Duodenal mucosa (tissue), 2 donors: ENCODE measurements around the gene CRYGA.

Experiments used
- H3K27ac ChIP-seq: one replicate; pipeline ENCODE4 v1.7.0; 2013; ENCODE audit warnings: low read depth, low read length
- H3K27me3 ChIP-seq, 2 donors: one replicate each; pipeline ENCODE4 v1.7.0; 2013; ENCODE audit warnings: low read length in 2 of 2, control low read depth in 1 of 2; ENCODE audit not compliant: insufficient read depth in 2 of 2, control insufficient read depth in 1 of 2
- H3K36me3 ChIP-seq, 2 donors: one replicate each; pipeline ENCODE4 v1.7.0; 2013; ENCODE audit warnings: low read length in 2 of 2, control low read depth in 1 of 2; ENCODE audit not compliant: insufficient read depth in 2 of 2, control insufficient read depth in 1 of 2
- H3K4me1 ChIP-seq, 2 donors: one replicate each; pipeline ENCODE4 v1.7.0; 2013; ENCODE audit warnings: low read length in 2 of 2, control low read depth in 1 of 2; ENCODE audit not compliant: insufficient read depth in 2 of 2, control insufficient read depth in 1 of 2
- H3K4me3 ChIP-seq, 2 donors: one replicate each; pipeline ENCODE4 v1.7.0; 2013; ENCODE audit warnings: low read length in 2 of 2, low read depth in 1 of 2
- H3K9ac ChIP-seq, 2 donors: one replicate each; pipeline ENCODE4 v1.7.0; 2013; ENCODE audit warnings: low read length in 2 of 2, low read depth in 1 of 2
- H3K9me3 ChIP-seq, 2 donors: one replicate each; pipeline ENCODE4 v1.7.0; 2013; ENCODE audit warnings: low read length in 2 of 2, control low read depth in 1 of 2; ENCODE audit not compliant: control insufficient read depth in 1 of 2

The CRYGA gene

GRCh38 chr2:208186893-208187292, 23.5 kb upstream of the CRYGA start:
- Histone ChIP-seq H3K27me3 (no peaks in the 10 kb centered on the region), H3K27ac (no peak overlapping the region), H3K36me3 (no peaks in the 10 kb centered on the region), H3K9ac (no peak overlapping the region), H3K4me3 (no peak overlapping the region), H3K9me3 (no peaks in the 10 kb centered on the region), H3K4me1 (no peaks in the 10 kb centered on the region)

GRCh38 chr2:208186465-208186864, 23.1 kb upstream of the CRYGA start:
- Histone ChIP-seq H3K9ac (no peak overlapping the region), H3K4me3 (no peak overlapping the region), H3K9me3 (no peaks in the 10 kb centered on the region), H3K27me3 (no peaks in the 10 kb centered on the region), H3K27ac (no peak overlapping the region), H3K36me3 (no peaks in the 10 kb centered on the region), H3K4me1 (no peaks in the 10 kb centered on the region)

- Histone ChIP-seq H3K4me3 (no peak overlapping the region), H3K9me3 (no peaks in the 10 kb centered on the region), H3K27me3 (no peaks in the 10 kb centered on the region), H3K36me3 (no peaks in the 10 kb centered on the region), H3K9ac (no peak overlapping the region), H3K4me1 (no peaks in the 10 kb centered on the region), H3K27ac (no peak overlapping the region)
Measured at GRCh38 chr2:208183972-208184705, 20.8 kb upstream of the CRYGA start.

GRCh38 chr2:208183526-208183925, 20.1 kb upstream of the CRYGA start:
- no peak overlapping the region for H3K4me3 ChIP-seq
- no peaks in the 10 kb centered on the region for H3K4me1 ChIP-seq
- H3K9ac ChIP-seq, result no peak overlapping the region
- H3K27me3 ChIP-seq, result no peaks in the 10 kb centered on the region
- no peaks in the 10 kb centered on the region for H3K9me3 ChIP-seq
- H3K27ac ChIP-seq, result no peak overlapping the region
- no peaks in the 10 kb centered on the region for H3K36me3 ChIP-seq

- Histone ChIP-seq H3K27me3 (no peaks in the 10 kb centered on the region), H3K36me3 (no peaks in the 10 kb centered on the region), H3K9me3 (no peaks in the 10 kb centered on the region), H3K4me3 (no peak overlapping the region), H3K4me1 (no peaks in the 10 kb centered on the region), H3K9ac (no peak overlapping the region), H3K27ac (no peak overlapping the region)
Measured at GRCh38 chr2:208182835-208183234, 19.4 kb upstream of the CRYGA start.

- Histone ChIP-seq H3K36me3 (no peaks in the 10 kb centered on the region), H3K4me3 (no peak overlapping the region), H3K27ac (no peak overlapping the region), H3K9ac (no peak overlapping the region), H3K9me3 (no peaks in the 10 kb centered on the region), H3K4me1 (no peaks in the 10 kb centered on the region), H3K27me3 (no peaks in the 10 kb centered on the region)
Measured at GRCh38 chr2:208179028-208179609, 15.7 kb upstream of the CRYGA start.

GRCh38 chr2:208175840-208176153, 12.4 kb upstream of the CRYGA start:
- H3K27ac ChIP-seq, result no peak overlapping the region
- H3K4me3 ChIP-seq, result no peak overlapping the region
- no peaks in the 10 kb centered on the region for H3K4me1 ChIP-seq
- H3K27me3 ChIP-seq, result no peaks in the 10 kb centered on the region
- H3K9me3 ChIP-seq, result no peaks in the 10 kb centered on the region
- no peaks in the 10 kb centered on the region for H3K36me3 ChIP-seq
- no peak overlapping the region for H3K9ac ChIP-seq

GRCh38 chr2:208175069-208175839, 11.9 kb upstream of the CRYGA start:
- H3K4me3 ChIP-seq, result no peak overlapping the region
- no peaks in the 10 kb centered on the region for H3K4me1 ChIP-seq
- H3K27ac ChIP-seq, result no peak overlapping the region
- H3K27me3 ChIP-seq, result no peaks in the 10 kb centered on the region
- no peaks in the 10 kb centered on the region for H3K9me3 ChIP-seq
- H3K36me3 ChIP-seq, result no peaks in the 10 kb centered on the region
- no peak overlapping the region for H3K9ac ChIP-seq

- no peak overlapping the region for H3K4me3 ChIP-seq
- H3K27ac ChIP-seq, result no peak overlapping the region
- no peaks in the 10 kb centered on the region for H3K36me3 ChIP-seq
- no peaks in the 10 kb centered on the region for H3K9me3 ChIP-seq
- no peak overlapping the region for H3K9ac ChIP-seq
- no peaks in the 10 kb centered on the region for H3K4me1 ChIP-seq
- H3K27me3 ChIP-seq, result no peaks in the 10 kb centered on the region
Measured at GRCh38 chr2:208174144-208174543, 10.8 kb upstream of the CRYGA start.

GRCh38 chr2:208172125-208172524, 8.7 kb upstream of the CRYGA start:
- no peaks in the 10 kb centered on the region for H3K9me3 ChIP-seq
- no peak overlapping the region for H3K27ac ChIP-seq
- no peaks in the 10 kb centered on the region for H3K36me3 ChIP-seq
- no peaks in the 10 kb centered on the region for H3K27me3 ChIP-seq
- no peak overlapping the region for H3K4me3 ChIP-seq
- no peak overlapping the region for H3K9ac ChIP-seq
- no peaks in the 10 kb centered on the region for H3K4me1 ChIP-seq
